ENCODE measurements around the gene ACTL9.

GRCh38 chr19:8682472-8682871, 16.1 kb downstream of the ACTL9 start:
- TF ChIP-seq CTCF (IDR thresholded peaks at IDR 0.05) (no peak), ZFX (IDR thresholded peaks at IDR 0.05; ENCODE audit: borderline replicate concordance) (no peak)
